ENCODE data around the gene KRCC1.
A peak's percentile ranks its signal among the peaks of the same experiment; 100 is the strongest.

Gene KRCC1

DNA sequence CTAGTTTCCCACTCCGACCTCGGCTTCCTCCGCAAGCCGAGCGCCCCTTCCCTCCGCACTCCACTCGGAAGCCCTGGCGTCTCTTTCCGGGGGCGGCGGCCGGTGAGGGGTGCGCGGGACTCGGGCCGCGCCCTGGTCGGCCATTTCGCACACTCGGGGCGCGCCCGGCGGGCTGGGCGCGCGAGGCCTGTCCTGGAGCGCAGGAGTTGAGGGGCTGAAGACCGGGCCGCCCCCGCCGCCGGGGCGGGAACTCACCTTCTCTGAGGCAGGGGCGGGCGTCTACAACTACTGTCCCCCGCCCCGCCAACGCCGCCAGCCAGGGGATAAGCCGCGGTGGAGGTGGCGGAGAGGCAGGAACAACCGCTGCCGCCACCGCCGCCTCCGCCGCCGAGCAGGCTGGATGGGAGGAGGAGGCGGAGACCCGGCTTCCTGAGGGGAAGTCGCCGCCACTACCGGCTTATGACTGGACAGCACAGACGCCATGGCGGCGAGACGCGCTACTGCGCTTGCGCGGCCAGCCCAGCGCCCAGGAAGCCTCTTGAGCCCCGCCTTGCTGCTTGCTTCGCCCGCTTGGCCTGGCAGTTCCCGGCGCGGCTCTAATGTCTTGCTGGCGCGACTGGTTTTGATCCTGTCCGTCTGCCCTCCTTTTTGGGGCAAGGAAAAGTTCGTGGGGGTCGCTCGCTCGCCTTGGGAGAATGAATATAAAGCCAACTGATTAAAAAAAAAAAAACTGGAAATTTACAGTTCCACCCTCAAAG lies at the start of gene KRCC1:
Gene KRCC1, minus strand, starts transcription at position 413 of the 758 bp plus-strand sequence. CDS start 27,220 bp downstream, outside the sequence.
- peak; percentile 81 for DNase-seq (ENCODE audit: low read depth, low spot score)

DNA sequence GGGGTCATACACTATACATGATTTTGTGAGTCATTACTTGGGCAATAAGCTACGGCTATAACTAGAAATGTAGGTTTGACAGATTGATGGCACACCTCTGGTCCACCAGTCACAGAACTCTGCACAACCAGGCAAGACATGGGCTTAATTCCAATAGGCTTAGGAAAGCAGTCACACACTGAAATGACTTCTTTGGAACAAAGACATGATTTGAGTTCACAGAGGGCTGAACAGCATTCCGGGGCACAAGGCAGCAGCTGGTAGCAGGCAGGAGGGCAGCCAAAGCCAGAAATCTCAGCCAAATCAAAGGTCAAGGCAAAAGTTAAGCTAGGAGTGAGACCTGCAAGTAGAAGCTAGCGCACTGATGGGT lies 44.9 kb upstream of the KRCC1 start:
- no peak for DNase-seq (ENCODE audit: low read depth, low spot score)

DNA sequence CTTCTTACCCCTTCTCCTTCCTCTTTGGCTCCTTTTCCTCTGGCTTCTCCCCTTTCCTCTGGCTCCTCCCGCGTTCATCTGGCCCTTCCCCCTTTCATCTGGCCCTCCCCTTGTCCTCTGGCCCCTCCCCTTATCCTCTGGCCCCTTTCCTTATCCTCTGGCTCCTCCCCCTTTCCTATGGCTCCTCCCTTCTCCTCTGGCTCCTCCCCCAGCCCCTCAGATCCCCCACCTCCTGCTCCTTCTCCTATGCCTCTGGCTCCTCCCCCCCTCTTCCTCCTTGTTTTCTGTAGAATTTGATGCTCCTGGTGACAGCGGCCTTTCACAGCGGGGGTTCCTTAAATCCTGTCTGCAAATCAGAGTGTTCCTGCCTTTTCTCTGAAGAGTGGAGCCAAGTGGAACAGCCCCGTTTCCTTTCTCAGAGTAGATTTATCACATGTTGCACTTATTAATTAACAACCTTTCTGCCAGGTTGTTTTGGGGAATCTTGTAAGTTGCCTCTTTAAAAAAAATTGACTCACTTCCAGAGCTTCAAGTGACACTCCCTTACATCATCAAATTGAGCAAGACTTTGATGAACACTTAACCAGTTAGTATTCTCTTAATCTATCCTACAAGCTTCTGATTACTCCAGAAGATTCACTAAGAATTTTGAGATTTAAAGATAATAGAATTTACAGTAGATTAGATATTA lies 44.4 kb upstream of the KRCC1 start:
- no peak for DNase-seq (ENCODE audit: low read depth, low spot score)

DNA sequence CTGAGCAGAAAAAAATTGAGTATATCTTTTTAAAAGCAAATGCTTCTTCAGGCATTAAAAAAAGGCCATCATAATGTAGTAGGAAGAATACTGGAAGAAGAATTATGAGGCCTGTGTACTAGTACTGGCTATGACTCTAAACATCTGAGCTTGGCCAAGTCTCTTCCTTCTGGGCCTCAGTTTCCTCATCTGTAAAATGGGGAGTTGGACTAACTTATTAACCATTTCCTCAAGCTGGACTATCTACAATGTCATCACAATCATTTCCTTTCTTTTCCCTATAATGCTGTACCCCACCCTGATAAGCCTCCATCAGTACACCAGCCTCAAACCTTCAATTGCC lies 42.9 kb upstream of the KRCC1 start:
- DNase-seq (ENCODE audit: low read depth, low spot score) = no peak

DNA sequence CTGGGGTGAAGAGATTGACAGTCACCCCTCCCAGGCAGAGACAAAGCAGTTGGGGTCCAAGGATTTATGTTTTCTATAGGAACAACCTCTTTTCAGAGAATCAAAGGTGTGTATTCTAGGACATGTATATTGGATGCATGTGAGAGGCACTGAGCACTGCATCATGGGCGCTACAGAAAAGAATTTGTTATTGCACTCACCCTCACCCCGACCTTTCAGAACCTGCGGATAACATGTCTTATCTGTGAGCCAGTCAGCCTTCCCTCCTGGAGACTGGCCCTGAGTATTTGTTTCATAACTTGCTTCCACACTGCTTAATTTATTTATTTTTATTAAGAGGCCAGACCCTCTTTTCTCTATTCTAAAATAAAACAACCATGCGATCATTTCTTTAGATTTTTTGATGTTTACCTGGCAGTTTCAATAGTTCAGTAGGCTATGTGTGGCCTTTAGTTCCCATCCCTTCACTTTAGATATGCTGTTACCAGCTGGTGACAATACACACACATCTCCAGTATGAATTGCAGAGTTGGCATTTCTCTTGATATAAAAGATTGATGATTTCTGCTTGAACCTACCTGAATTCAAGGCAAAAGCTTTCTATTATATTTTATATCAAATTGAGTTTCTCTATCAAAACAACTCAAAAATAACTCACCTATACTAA lies 42.4 kb upstream of the KRCC1 start:
- no peak for DNase-seq (ENCODE audit: low read depth, low spot score)

DNA sequence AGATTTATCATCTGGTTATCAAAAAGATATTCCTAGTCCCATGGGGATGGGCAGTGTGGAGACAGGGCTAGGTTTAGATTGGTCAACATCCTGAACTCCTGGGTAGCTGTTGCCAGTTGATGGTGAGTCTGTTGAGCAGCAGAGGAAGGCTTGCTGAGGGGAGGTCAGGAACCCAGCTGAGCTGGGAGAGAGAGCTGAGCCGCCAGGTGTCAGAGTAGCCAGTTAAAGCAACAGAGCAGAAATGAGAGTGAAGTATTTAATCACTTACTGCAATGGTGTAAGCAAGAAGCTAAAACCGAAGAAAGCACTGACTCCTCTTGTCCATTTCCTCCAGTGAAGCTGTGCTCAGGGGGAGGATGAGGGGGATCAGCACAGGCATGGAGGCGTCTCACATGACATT lies 41.6 kb upstream of the KRCC1 start:
- no peak for DNase-seq (ENCODE audit: low read depth, low spot score)

DNA sequence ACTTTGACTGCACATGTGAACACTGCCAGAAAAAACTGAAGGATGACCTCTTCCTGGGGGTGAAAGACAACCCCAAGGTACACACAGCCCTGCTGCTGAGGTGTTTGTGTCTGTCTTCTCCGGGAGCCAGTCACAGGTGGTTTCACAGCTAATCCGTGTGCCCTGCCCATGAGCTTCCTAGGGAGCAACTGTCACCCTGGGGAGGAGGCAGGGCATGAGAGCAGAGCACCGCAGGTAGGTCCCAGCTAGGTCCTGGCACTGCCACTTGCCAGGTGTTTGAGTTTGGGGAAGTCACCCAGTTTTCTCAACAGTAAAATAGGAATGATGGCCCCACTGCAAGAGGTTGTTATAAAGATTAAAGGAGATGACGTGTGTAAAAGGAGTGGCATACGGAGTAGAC lies 41.1 kb upstream of the KRCC1 start:
- DNase-seq (ENCODE audit: low read depth, low spot score) = no peak

DNA sequence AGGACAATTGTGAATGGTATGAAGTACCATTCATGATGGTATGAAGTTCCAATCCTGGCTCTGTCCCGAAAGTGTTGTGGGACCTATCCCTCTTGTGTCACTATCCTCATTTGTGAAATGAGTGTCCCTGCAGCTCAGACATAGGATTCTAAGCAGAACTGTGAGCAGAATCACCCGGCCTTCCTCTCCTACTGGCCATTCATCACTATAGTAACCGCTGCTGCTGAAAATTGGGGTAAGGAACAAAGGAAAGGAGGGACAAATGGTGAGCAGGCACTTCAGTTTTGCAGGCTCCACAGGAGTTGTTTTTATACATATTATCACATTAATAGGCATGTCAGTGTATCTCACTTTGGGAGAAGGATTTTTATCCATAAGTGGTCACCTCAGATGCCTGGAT lies 39.4 kb upstream of the KRCC1 start:
- DNase-seq (ENCODE audit: low read depth, low spot score) = no peak

DNA sequence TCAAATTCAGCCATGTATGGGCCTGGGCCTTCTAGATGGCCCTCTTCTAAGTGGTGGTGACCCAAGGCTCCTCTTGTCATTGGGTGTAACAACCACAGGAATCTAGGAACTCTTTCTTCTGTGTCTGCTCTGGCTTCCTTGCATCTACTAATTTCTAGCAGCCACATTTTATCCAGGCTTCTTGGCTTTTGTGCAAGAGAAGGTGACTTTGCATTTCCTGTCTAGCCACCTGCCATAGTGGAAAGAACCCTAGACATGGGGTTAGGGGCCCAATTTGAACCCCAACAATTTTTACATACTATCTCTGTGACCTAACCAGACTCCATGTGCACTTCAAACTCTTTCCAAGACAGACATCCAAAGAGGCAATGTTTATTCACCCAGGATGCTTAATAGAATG lies 37.2 kb upstream of the KRCC1 start:
- DNase-seq (ENCODE audit: low read depth, low spot score) = no peak

DNA sequence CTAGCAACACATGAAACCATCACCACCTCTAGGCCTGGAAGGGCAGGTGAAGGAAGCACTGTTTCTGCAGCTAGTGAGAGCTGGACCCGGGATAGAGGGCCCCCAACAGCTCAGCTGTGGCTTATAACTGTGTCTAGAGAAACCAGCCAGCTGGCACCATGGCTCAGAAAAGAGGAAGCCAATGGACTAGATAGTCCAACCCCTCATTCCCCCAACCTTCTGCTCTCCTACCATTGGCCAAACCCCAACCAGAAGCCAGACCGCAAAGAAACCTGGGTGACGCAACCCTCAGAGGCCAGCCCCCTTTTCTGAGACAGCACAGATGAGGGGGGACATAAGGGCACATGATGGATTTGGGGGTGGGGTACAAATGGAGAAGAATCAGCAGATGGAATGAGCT lies 36.4 kb upstream of the KRCC1 start:
- no peak for DNase-seq (ENCODE audit: low read depth, low spot score)

DNA sequence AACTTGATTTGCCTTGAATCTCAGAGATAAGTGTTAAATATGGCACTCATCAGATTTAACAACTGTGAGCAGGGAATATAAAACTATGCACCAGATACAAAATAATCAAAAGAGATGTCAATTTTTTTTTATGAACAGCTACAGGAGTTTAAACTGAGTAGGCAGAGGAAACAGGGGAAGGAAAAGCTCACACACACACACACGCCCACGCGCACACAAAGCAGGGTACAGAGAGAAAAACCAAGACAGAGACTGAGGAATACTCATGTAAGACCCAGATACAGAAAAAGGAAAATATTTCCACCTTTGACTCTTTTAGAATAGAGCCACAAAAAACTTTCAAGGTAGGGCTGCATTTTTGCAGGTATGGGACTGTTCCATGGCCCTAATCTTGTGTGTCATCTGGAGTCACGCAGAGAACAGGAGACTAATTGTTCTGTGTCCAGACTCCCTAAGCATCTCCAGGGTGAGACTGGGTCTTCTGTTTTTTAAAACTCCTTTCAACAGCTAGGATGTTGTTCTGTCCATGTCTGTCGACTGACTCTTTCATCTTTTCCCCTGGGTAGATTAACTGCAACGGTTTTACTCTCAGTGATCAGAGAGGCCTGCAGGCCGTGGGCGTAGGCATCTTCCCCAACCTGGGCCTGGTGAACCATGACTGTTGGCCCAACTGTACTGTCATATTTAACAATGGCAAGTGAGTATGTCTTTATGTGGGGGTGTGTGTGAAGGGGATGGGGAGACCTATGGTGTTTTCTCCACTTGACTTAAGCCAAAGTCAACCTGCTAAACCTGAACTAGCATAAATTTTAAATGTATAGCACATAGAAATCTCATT lies 35.1 kb upstream of the KRCC1 start:
- DNase-seq (ENCODE audit: low read depth, low spot score) = no peak

DNA sequence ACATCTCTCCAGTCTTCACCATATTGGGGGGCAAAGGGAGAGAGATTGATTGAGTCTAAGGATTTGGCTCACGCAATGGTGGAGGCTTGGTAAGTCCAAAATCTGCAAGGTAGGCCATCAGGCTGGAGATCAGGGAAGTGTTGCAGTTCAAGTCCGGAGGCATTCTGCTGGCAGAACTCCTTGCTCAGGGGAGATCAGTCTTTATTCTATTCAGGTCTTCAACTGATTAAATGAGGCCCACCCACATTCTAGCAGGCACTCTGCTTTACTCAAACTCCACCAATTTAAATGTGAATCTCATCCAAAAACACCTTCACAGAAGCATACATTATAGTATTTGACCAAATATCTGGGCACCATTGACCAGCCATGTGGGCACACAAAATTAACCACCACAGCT lies 33.4 kb upstream of the KRCC1 start:
- DNase-seq (ENCODE audit: low read depth, low spot score) = no peak

DNA sequence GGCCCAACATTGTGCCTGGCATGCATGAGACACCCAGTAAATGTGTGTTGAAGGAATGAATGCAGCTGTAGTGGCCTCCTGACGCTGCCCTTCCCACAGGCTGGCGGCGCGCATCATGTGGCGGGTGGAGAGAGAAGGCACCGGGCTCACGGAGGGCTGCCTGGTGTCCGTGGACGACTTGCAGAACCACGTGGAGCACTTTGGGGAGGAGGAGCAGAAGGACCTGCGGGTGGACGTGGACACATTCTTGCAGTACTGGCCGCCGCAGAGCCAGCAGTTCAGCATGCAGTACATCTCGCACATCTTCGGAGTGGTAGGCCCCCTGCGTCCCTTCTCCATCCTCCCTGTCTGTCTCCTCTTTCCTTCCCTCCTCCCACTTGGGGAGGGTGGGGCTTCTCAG lies 32.2 kb upstream of the KRCC1 start:
- DNase-seq (ENCODE audit: low read depth, low spot score) = no peak

DNA sequence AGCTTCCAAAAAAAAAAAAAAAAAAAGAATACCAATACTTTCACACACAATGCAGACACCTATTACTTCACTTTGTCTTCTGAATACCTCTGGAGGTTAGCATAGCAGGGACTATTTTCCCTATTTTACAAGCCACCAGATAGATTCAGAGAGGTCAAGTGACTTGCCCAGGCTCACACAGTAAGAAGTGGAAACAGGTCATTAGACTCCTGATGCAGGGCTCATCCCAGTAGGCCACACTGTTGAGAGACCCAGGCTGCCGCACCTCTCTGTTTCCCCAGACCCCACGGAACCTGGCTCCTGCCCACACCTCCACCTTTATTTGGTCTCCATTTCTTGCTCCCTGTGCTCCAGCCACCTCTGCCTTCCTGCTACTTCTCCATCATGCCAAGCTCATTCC lies 31.5 kb upstream of the KRCC1 start:
- DNase-seq (ENCODE audit: low read depth, low spot score) = no peak

DNA sequence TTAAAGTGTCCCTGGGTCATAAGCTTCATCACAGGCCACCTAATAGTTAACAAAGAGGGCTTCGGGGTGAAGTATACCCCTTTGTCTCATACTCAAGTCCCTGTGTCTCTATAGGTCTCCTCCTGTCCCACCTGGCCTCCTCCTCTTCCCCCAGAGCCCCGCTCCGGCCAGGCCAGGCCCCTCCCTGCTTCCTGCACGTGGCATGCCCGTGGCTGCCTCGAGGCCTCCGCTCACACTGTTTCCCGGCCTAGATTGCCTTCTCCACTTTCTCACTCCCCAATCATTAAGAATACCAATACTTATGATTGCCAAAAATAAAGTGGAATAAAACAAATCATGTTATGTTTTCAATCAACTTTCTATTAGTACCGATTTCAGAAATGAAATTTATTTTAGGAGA lies 30.8 kb upstream of the KRCC1 start:
- no peak for DNase-seq (ENCODE audit: low read depth, low spot score)

DNA sequence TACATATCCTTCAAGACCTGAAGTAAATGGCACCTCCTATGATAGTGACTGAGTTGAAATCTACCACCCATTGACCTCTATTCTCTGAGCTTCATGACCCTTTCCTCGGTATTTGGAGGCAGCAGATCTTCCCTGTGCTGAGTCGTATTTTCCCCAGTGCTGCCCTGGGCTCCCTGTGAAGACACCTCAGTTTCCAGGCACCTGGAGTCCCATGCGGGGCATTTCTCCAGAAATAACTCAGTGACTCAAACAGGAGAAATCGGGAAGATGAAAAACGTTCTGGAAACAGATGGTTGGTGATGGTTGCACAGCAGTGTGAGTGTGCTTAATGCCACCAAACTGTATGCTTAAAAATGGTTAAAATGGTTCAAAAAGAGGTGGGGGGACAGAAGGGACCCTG lies 30.0 kb upstream of the KRCC1 start:
- DNase-seq (ENCODE audit: low read depth, low spot score) = no peak

DNA sequence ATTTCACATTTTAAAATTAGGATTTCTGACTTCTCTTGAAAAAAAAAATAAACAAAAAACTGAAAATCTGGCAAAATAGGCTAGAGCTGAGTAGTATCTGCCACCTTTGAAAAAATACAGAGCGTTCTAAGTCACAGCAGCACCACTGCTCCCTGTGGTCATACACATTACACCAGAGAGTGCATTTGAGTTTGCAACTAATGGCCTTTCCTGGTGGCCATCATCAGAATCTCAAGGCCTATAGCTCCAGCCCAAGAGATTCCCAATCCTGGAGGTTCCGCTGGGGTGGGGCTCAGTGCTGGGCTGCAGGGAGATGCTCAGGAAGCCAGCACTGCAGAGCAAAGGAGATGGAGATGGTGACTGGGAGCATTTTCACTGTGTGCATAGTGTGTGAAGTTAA lies 29.5 kb upstream of the KRCC1 start:
- DNase-seq (ENCODE audit: low read depth, low spot score) = no peak

DNA sequence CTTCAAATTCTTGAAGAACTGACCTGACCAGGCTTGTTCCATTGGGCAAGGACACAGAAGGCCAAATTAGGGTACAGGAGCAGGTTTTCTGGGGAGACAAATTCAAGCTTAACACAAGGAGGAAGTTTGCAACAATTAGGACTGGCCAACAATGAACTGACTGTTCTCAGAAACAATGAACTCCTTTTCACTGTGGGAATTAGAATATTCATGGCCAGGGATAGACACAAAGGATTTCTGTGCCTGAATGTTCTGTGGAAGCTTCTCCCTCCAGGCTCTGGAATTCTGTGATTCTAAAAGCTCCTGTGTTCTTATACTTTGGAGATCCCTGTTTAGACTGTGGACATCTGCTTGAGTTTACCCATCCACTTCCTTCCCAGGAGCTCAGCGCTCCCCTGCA lies 27.2 kb upstream of the KRCC1 start:
- DNase-seq (ENCODE audit: low read depth, low spot score) = no peak

DNA sequence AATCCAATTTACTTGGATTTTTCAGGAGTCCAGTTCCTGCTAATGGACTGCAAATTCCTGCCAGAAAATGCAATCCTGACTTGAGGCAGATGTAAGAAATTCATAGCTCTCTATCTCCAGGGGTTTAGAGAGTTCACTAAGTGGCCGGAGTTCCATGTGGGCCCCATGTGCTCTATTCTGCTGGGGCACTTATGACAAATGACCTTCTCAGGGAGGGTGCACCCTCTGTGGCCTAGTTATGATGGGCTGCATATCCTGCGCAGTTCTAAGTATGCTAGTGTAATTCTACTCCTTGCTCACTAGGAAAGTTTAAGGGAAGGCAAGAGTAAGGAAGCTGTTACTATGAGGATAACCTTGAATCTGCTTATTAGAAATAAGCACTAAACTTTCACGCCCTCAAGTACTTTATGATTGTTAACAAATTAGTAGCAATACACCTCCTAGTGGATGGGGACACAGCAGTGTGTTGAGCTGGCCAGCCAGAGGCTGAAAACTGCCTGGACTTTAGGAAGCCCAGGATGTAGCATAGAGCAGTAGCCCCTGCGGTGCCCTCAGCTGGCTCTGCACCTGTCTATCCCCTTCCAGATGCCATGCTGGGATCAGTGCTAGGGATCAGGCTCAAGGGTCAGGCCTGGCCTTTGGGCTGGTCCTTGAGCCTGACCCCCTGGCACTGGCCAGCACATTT lies 26.5 kb upstream of the KRCC1 start:
- DNase-seq (ENCODE audit: low read depth, low spot score) = no peak

DNA sequence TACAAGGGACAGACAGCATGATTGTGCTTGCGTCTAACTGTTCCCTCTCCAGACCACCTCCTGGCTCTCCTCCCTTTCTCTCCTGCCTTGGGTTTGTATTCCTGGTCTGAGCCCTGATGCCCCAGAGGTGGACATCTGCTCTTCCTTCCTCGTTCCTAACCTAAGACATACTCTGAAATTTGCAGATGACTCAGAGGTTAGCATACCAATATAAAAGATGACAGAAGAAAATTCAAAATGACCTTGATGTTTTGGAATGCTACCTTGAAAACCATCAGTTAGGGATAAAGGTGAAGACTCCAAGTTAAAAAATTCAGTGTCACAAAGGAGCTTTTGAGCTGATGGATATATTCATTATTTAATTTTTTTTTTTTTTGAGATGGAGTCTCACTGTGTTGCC lies 25.0 kb upstream of the KRCC1 start:
- no peak for DNase-seq (ENCODE audit: low read depth, low spot score)

DNA sequence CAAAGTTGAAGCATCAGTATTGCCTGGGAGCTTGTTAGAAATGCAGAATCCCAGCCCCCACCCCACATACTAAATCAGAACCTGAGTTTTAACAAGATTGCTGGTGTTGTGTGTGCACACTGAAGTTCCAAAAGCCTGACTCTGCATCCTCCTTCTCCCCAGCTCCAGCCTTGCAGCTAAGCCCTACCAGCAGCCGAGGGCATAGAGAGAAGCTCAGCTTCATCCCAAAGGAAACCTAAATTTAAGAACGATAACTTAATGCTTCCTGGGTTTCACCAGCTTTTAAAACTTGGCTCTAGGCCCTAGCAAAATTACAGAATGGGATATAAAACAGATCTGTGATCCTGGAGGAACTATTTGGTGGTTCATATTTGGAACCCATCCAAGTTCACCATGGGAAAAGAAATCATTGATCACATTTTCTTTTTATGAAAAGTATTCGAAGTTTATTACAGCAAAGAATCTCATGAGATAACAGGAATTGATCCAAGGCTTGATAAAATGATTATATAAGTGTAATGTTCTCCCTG lies 23.1 kb upstream of the KRCC1 start:
- no peak for DNase-seq (ENCODE audit: low read depth, low spot score)
